ENCODE results near the gene SH3GLB1.

GRCh38 chr1:86760199-86760598 is 55.8 kb downstream of the SH3GLB1 start:
- TF ChIP-seq CTCF (conservative IDR thresholded peaks at IDR 0.05) (no peak), EZH2 (IDR thresholded peaks at IDR 0.05; ENCODE audit: low read depth) (no peak)

All from PC-9 (cell line).